Stimulated activated CD8-positive, alpha-beta memory T cell treated with anti-CD3 and anti-CD28 coated beads, Interleukin-15, amount 100 ng/mL, for 24 hours (primary cell): ENCODE data around the gene SF3A2.

Source experiments
- DNase-seq: peaks from one replicate; pipeline ENCODE4 v3.0.0-alpha.2; 2020; ENCODE audit warnings: low read depth

SF3A2 gene

GRCh38 chr19:2291185-2291751, 54.6 kb downstream of the SF3A2 start:
- DNase-seq = no peak

DNA sequence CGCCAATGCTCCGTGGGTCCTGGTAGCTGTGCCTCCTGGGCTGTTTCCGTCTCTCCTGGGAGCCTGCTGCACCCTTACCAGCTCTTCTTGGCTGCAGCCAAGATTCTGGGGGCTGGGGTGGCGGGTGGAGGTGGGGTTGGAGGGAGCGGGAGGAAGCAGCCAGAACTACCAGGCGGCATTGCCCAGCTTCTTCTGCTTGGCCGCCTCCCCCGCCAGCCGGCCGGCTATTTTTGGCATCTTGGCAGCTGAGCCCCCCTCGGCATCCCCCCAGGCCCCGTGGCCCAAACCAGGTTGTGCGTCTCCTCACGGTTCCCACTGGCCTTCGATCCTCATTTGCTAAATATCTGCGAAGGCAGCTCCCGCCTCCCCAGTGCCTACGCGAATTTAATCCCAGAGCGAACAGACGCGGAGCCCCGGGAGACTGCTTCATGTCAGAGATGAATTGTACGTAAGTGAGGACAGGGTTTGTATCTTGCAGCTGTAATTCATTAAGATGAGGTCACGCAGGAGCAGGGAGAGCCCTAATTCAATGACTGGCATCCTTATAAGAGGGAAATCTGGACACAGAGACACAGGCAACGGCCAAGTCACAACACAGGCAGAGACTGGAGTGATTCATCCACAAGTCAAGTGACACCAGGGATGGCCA, 58.2 kb downstream of the SF3A2 start:
- DNase-seq = no peak

GRCh38 chr19:2296141-2296540, 59.5 kb downstream of the SF3A2 start:
- no peak for DNase-seq
